Neural cell (in vitro differentiated cells): ENCODE data around the gene GNG7. TPM values are rescaled to one million over a fixed set of nuclear protein-coding genes. Genes with fewer than 3 reads are reported as not detected.

Experiments
- H2AFZ ChIP-seq: fragments of 200-600, 300-800 bp; sonication (generic), shearing (Covaris generic); 2 replicates; pipeline ENCODE4 v1.6.0; 2014; ENCODE audit warnings: low read depth, mild to moderate bottlenecking, antibody characterized with exemption, low read length, moderate library complexity
- H3F3A ChIP-seq: fragments of 200-600 bp; shearing (Covaris generic); 2 replicates; pipeline ENCODE4 v1.6.1; 2016; ENCODE audit warnings: mild to moderate bottlenecking, moderate library complexity, mixed read lengths, antibody characterized with exemption, low read length; ENCODE audit not compliant: insufficient read depth, poor library complexity, severe bottlenecking
- H3K27ac ChIP-seq: fragments of 200-600, 300-800 bp; sonication (generic), shearing (Covaris generic); 2 replicates; pipeline ENCODE4 v1.5.1; 2014; ENCODE audit warnings: mild to moderate bottlenecking, low read length, moderate library complexity
- H3K27me3 ChIP-seq: fragments of 300-800, 200-600 bp; sonication (generic), shearing (Covaris generic); 2 replicates; pipeline ENCODE4 v1.6.0; 2014; ENCODE audit warnings: mild to moderate bottlenecking, low read depth, low read length, moderate library complexity; ENCODE audit not compliant: insufficient read depth
- H3K36me3 ChIP-seq: fragments of 300-800, 200-600 bp; sonication (generic), shearing (Covaris generic); 2 replicates; pipeline ENCODE4 v1.5.1; 2014; ENCODE audit warnings: mild to moderate bottlenecking, antibody characterized with exemption, low read length, moderate library complexity; ENCODE audit not compliant: insufficient read depth
- H3K4me2 ChIP-seq: fragments of 300-800, 200-600 bp; sonication (generic), shearing (Covaris generic); 2 replicates; pipeline ENCODE4 v1.6.0; 2014; ENCODE audit warnings: mild to moderate bottlenecking, low read length
- H3K4me3 ChIP-seq: fragments of 300-800, 200-600 bp; sonication (generic), shearing (Covaris generic); 2 replicates; pipeline ENCODE4 v1.5.1; 2014; ENCODE audit warnings: mild to moderate bottlenecking, low read length, moderate library complexity
- H3K79me2 ChIP-seq: fragments of 200-600 bp; shearing (Covaris generic); replicated peaks from 2 replicates; pipeline ENCODE4 v1.6.0; 2014; ENCODE audit warnings: mild to moderate bottlenecking, low read length, moderate library complexity; ENCODE audit not compliant: insufficient read depth
- H3K9ac ChIP-seq: fragments of 300-800, 200-600 bp; sonication (generic), shearing (Covaris generic); 2 replicates; pipeline ENCODE4 v1.6.1; 2016; ENCODE audit warnings: mild to moderate bottlenecking, low read length, mixed read lengths
- H3K9me2 ChIP-seq: fragments of 200-600 bp; shearing (Covaris generic); 2 replicates; pipeline ENCODE4 v1.6.1; 2016; ENCODE audit warnings: mild to moderate bottlenecking, low read length, mixed read lengths; ENCODE audit not compliant: insufficient read depth
- H3K9me3 ChIP-seq: fragments of 200-600, 300-800 bp; sonication (generic), shearing (Covaris generic); 2 replicates; pipeline ENCODE4 v1.6.1; 2016; ENCODE audit warnings: mild to moderate bottlenecking, mixed run types, low read length, moderate library complexity, mixed read lengths
- H4K20me1 ChIP-seq: fragments of 200-600 bp; shearing (Covaris generic); 2 replicates; pipeline ENCODE4 v1.6.1; 2016; ENCODE audit warnings: mild to moderate bottlenecking, mixed run types; ENCODE audit not compliant: insufficient read depth
- EP300 ChIP-seq: fragments of 450-650 bp; conservative IDR thresholded peaks from 2 replicates; pipeline ENCODE4 v1.6.1; 2014; ENCODE audit warnings: antibody characterized with exemption, mild to moderate bottlenecking, moderate library complexity; ENCODE audit not compliant: poor library complexity, severe bottlenecking
- EZH2 ChIP-seq: fragments of 200-600, 300-800 bp; shearing (Covaris generic), sonication (generic); IDR thresholded peaks from 2 replicates; pipeline ENCODE4 v1.6.1; 2014; ENCODE audit warnings: antibody characterized with exemption, low read length, borderline replicate concordance, mild to moderate bottlenecking; ENCODE audit not compliant: insufficient read depth, poor library complexity, severe bottlenecking
- MXI1 ChIP-seq: fragments of 450-650 bp; conservative IDR thresholded peaks from 2 replicates; pipeline ENCODE4 v1.6.1; 2014; ENCODE audit warnings: antibody characterized with exemption, mild to moderate bottlenecking; ENCODE audit not compliant: poor library complexity, severe bottlenecking
- POLR2AphosphoS5 ChIP-seq: IDR thresholded peaks from 2 replicates; pipeline ENCODE4 v1.6.1; 2012
- RAD21 ChIP-seq: fragments of 450-650 bp; conservative IDR thresholded peaks from 2 replicates; pipeline ENCODE4 v1.6.1; 2014; ENCODE audit warnings: antibody characterized with exemption, mild to moderate bottlenecking, moderate library complexity
- SMC3 ChIP-seq: fragments of 450-650 bp; conservative IDR thresholded peaks from 2 replicates; pipeline ENCODE4 v1.6.1; 2014; ENCODE audit warnings: antibody characterized with exemption, mild to moderate bottlenecking, moderate library complexity; ENCODE audit not compliant: poor library complexity
- TAF1 ChIP-seq: IDR thresholded peaks from 2 replicates; pipeline ENCODE4 v1.6.1; 2012; ENCODE audit warnings: low read depth
- polyA plus RNA-seq: library from polyadenylated mRNA; depleted of rRNA; stranded (reverse); fragments of >200 nt; gene quantifications from 2 replicates; pipeline ENCODE4 v1.2.3, GENCODE V29; 2014
- TF ChIP-seq, protein P1 (sequence below): fragments of 450-650 bp; IDR thresholded peaks from 2 replicates; pipeline ENCODE4 v1.5.1; 2014; ENCODE audit warnings: antibody characterized with exemption, mild to moderate bottlenecking, moderate library complexity; ENCODE audit not compliant: poor library complexity, severe bottlenecking
- TF ChIP-seq, protein P2 (sequence below): IDR thresholded peaks from 2 replicates; pipeline ENCODE4 v1.6.1; 2012; ENCODE audit warnings: borderline replicate concordance

Gene GNG7
- polyA plus RNA-seq, 1 donor from 2014 or later: 3.0 TPM

DNA sequence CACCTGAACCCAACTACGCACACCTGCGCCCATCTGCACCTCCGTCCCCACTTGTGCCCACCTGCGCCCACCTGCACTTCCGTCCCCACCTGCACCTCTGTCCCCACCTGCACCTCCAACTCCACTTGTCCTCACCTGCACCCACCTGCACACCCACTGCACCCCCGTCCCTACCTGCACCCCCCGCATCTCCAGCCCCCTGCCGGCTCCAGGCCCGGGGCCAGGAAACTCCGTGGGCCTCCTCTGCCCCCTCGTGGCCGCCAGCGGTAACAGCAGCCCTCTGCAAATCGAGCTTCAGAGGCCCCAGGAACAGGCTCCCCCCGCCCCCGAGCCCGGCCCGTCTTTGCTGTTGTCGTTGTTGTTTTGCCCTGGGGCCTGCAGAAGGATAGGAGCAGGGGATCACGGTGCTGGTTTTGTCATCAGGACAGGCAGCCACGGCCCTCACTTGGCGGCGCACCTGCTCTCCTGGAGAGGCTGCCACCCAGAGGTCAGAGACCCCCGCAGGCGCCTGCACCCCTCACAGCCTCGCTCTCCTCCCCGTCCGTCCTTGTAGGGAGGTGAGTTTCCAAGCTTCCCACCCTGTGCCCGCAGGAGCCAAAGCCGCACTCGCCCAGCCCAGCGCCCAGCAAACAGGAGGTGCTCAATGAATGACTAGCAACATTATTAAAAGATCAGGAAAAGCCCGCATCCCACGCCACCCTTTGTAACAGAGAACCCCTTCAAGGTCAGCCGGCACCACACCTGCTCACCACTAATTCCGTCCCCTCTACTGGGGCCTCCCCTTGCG, 65.4 kb downstream of the GNG7 start:
- Histone ChIP-seq H4K20me1 (no peaks in the 10 kb centered on the region), H3K4me2 (no peak overlapping the region), H3K79me2 (no peaks in the 10 kb centered on the region), H3K9me3 (no peaks in the 10 kb centered on the region), H2AFZ (no peak overlapping the region), H3K36me3 (no peaks in the 10 kb centered on the region), H3K4me3 (peak overlapping the region; percentile 50), H3F3A (no peaks in the 10 kb centered on the region), H3K9me2 (no peaks in the 10 kb centered on the region), H3K27me3 (no peaks in the 10 kb centered on the region), H3K27ac (no peak overlapping the region), H3K9ac (peak overlapping the region; percentile 31)
- TF ChIP-seq SMC3: peak; percentile 81
- no peak for TF ChIP-seq EP300
- TF ChIP-seq MXI1: no peak
- TF ChIP-seq, protein P1, sequence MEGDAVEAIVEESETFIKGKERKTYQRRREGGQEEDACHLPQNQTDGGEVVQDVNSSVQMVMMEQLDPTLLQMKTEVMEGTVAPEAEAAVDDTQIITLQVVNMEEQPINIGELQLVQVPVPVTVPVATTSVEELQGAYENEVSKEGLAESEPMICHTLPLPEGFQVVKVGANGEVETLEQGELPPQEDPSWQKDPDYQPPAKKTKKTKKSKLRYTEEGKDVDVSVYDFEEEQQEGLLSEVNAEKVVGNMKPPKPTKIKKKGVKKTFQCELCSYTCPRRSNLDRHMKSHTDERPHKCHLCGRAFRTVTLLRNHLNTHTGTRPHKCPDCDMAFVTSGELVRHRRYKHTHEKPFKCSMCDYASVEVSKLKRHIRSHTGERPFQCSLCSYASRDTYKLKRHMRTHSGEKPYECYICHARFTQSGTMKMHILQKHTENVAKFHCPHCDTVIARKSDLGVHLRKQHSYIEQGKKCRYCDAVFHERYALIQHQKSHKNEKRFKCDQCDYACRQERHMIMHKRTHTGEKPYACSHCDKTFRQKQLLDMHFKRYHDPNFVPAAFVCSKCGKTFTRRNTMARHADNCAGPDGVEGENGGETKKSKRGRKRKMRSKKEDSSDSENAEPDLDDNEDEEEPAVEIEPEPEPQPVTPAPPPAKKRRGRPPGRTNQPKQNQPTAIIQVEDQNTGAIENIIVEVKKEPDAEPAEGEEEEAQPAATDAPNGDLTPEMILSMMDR: peak; percentile 87
- TF ChIP-seq RAD21: peak; percentile 78
- no peak for TF ChIP-seq TAF1

DNA sequence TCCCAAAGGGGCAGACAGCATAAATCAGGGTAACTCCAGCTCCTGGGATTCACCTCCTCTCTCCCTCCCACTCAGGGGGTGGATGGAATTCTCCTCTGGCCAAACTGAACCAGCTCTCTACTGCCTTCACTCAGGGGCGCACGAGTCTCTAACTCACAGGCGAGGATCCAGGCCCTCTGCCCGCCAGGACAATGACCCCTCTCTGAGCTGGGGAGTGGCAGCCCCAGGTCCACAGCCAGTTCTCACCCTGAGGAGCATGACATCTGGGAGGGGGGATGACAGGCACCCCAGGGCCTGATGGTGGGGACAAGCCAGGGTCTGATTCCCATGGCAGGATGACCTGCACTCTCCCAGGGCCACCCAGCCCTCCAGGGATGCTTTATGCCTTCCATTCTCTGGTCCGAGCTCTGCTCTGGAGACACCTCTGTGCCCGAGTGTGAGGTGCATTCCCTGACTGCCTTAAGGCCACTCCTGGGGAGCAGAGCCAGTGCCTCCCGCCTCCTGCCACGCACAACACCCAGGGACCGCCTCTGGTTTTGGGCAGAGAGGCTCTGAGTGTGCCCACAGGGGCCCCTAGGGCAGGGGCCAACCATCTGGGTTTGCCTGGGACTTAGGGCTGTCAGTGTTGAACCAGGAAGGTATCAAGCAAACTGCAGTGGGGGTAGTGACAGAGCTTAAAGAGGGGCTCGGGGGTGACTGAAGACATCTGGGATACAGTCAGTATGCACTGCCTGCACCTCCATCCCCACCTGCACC, 66.2 kb downstream of the GNG7 start:
- no peaks in the 10 kb centered on the region for H3K9me3 ChIP-seq
- no peaks in the 10 kb centered on the region for H3K36me3 ChIP-seq
- H3K27me3 ChIP-seq: no peaks in the 10 kb centered on the region
- H2AFZ ChIP-seq: no peak overlapping the region
- no peak overlapping the region for H3K4me3 ChIP-seq
- H3K9me2 ChIP-seq: no peaks in the 10 kb centered on the region
- H3K27ac ChIP-seq: no peak overlapping the region
- H3F3A ChIP-seq: no peaks in the 10 kb centered on the region
- no peaks in the 10 kb centered on the region for H4K20me1 ChIP-seq
- H3K9ac ChIP-seq: no peak overlapping the region
- no peaks in the 10 kb centered on the region for H3K79me2 ChIP-seq
- TF ChIP-seq RAD21 (no peak), EZH2 (no peak), EP300 (no peak), MXI1 (no peak), SMC3 (no peak), POLR2AphosphoS5 (no peak), TAF1 (no peak)
- TF ChIP-seq, protein P2, sequence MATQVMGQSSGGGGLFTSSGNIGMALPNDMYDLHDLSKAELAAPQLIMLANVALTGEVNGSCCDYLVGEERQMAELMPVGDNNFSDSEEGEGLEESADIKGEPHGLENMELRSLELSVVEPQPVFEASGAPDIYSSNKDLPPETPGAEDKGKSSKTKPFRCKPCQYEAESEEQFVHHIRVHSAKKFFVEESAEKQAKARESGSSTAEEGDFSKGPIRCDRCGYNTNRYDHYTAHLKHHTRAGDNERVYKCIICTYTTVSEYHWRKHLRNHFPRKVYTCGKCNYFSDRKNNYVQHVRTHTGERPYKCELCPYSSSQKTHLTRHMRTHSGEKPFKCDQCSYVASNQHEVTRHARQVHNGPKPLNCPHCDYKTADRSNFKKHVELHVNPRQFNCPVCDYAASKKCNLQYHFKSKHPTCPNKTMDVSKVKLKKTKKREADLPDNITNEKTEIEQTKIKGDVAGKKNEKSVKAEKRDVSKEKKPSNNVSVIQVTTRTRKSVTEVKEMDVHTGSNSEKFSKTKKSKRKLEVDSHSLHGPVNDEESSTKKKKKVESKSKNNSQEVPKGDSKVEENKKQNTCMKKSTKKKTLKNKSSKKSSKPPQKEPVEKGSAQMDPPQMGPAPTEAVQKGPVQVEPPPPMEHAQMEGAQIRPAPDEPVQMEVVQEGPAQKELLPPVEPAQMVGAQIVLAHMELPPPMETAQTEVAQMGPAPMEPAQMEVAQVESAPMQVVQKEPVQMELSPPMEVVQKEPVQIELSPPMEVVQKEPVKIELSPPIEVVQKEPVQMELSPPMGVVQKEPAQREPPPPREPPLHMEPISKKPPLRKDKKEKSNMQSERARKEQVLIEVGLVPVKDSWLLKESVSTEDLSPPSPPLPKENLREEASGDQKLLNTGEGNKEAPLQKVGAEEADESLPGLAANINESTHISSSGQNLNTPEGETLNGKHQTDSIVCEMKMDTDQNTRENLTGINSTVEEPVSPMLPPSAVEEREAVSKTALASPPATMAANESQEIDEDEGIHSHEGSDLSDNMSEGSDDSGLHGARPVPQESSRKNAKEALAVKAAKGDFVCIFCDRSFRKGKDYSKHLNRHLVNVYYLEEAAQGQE: no peak
- TF ChIP-seq, protein P1: no peak
- H3K4me2 ChIP-seq: no peak overlapping the region
